Mucosa of rectum (tissue), 2 donors: ENCODE results near the gene NELFA.

Experiments
- H3K27ac ChIP-seq, 2 donors: one replicate each; pipeline ENCODE4 v1.7.0; 2013; ENCODE audit warnings: inconsistent platforms in 2 of 2, low read depth in 2 of 2, low read length in 2 of 2
- H3K27me3 ChIP-seq, 2 donors: one replicate each; pipeline ENCODE4 v1.7.0; 2013; ENCODE audit warnings: low read length in 2 of 2; ENCODE audit not compliant: control insufficient read depth in 2 of 2, insufficient read depth in 2 of 2
- H3K36me3 ChIP-seq, 2 donors: one replicate each; pipeline ENCODE4 v1.7.0; 2013; ENCODE audit warnings: low read length in 2 of 2; ENCODE audit not compliant: control insufficient read depth in 2 of 2, insufficient read depth in 2 of 2
- H3K4me1 ChIP-seq, 2 donors: one replicate each; pipeline ENCODE4 v1.7.0; 2013; ENCODE audit warnings: low read length in 2 of 2, mild to moderate bottlenecking in 1 of 2; ENCODE audit not compliant: control insufficient read depth in 2 of 2, insufficient read depth in 2 of 2
- H3K4me3 ChIP-seq, 2 donors: one replicate each; pipeline ENCODE4 v1.7.0; 2013; ENCODE audit warnings: low read length in 2 of 2
- H3K9ac ChIP-seq, 2 donors: one replicate each; pipeline ENCODE4 v1.7.0; 2013; ENCODE audit warnings: low read length in 2 of 2, low read depth in 1 of 2, mild to moderate bottlenecking in 1 of 2
- H3K9me3 ChIP-seq, 2 donors: one replicate each; pipeline ENCODE4 v1.7.0; 2013; ENCODE audit warnings: low read length in 2 of 2; ENCODE audit not compliant: control insufficient read depth in 2 of 2
- donor health status: healthy.
- donor health status: Normal muscosa, but diverticular disease.

Gene NELFA

GRCh38 chr4:2008921-2009650 is at the start of gene NELFA:
Gene NELFA (minus strand): TSS chr4:2008974. CDS start chr4:2008959, 15 bp downstream.
- Histone ChIP-seq H3K27ac (peak within 1 kb of the TSS; percentile 98), H3K9ac (peak within 1 kb of the TSS; percentile 93 to 98), H3K4me3 (peak within 1 kb of the TSS; percentile 96 to 100), H3K4me1 (peaks cover 3 to 12% of the 10 kb centered on the region in 2 donors), H3K9me3 (no peaks in the 10 kb centered on the region), H3K36me3 (peaks cover 0 to 9% of the 10 kb centered on the region in 2 donors), H3K27me3 (no peaks in the 10 kb centered on the region)

GRCh38 chr4:2057382-2058065 is 48.8 kb upstream of the NELFA start:
- Histone ChIP-seq H3K9me3 (no peaks in the 10 kb centered on the region), H3K9ac (no peak overlapping the region), H3K27me3 (peaks cover 16 to 35% of the 10 kb centered on the region in 2 donors), H3K27ac (no peak overlapping the region), H3K36me3 (no peaks in the 10 kb centered on the region), H3K4me3 (no peak overlapping the region), H3K4me1 (no peaks in the 10 kb centered on the region)

- Histone ChIP-seq H3K9ac (no peak overlapping the region), H3K9me3 (no peaks in the 10 kb centered on the region), H3K4me3 (no peak overlapping the region), H3K36me3 (no peaks in the 10 kb centered on the region), H3K27me3 (peaks cover 12 to 33% of the 10 kb centered on the region in 2 donors), H3K4me1 (no peaks in the 10 kb centered on the region), H3K27ac (no peak overlapping the region)
These were observed 45.4 kb upstream of the NELFA start for GRCh38 chr4:2054217-2054616.

GRCh38 chr4:2051086-2051485 is 42.3 kb upstream of the NELFA start:
- no peak overlapping the region for H3K9ac ChIP-seq
- no peaks in the 10 kb centered on the region for H3K4me1 ChIP-seq
- H3K27me3 ChIP-seq, result peaks cover 14 to 22% of the 10 kb centered on the region in 2 donors
- H3K36me3 ChIP-seq, result no peaks in the 10 kb centered on the region
- H3K27ac ChIP-seq, result no peak overlapping the region
- H3K9me3 ChIP-seq, result no peaks in the 10 kb centered on the region
- no peak overlapping the region for H3K4me3 ChIP-seq

GRCh38 chr4:2049811-2050210 is 41.0 kb upstream of the NELFA start:
- Histone ChIP-seq H3K9me3 (no peaks in the 10 kb centered on the region), H3K9ac (no peak overlapping the region), H3K27ac (no peak overlapping the region), H3K4me3 (no peak overlapping the region), H3K27me3 (peaks cover 14 to 28% of the 10 kb centered on the region in 2 donors), H3K4me1 (no peaks in the 10 kb centered on the region), H3K36me3 (no peaks in the 10 kb centered on the region)

GRCh38 chr4:2049381-2049780 is 40.6 kb upstream of the NELFA start:
- no peaks in the 10 kb centered on the region for H3K36me3 ChIP-seq
- H3K4me3 ChIP-seq, result no peak overlapping the region
- no peak overlapping the region for H3K9ac ChIP-seq
- no peak overlapping the region for H3K27ac ChIP-seq
- H3K27me3 ChIP-seq, result peaks cover 14 to 28% of the 10 kb centered on the region in 2 donors
- no peaks in the 10 kb centered on the region for H3K4me1 ChIP-seq
- H3K9me3 ChIP-seq, result no peaks in the 10 kb centered on the region

GRCh38 chr4:2048831-2049230 is 40.1 kb upstream of the NELFA start:
- Histone ChIP-seq H3K4me1 (no peaks in the 10 kb centered on the region), H3K9me3 (no peaks in the 10 kb centered on the region), H3K27me3 (peaks cover 11 to 24% of the 10 kb centered on the region in 2 donors), H3K9ac (no peak overlapping the region), H3K4me3 (no peak overlapping the region), H3K36me3 (no peaks in the 10 kb centered on the region), H3K27ac (no peak overlapping the region)

- no peak overlapping the region for H3K27ac ChIP-seq
These were observed 39.2 kb upstream of the NELFA start for GRCh38 chr4:2047781-2048581.

GRCh38 chr4:2047031-2047660 is 38.4 kb upstream of the NELFA start:
- peaks cover 11 to 19% of the 10 kb centered on the region in 2 donors for H3K27me3 ChIP-seq
- H3K36me3 ChIP-seq, result no peaks in the 10 kb centered on the region

More at GRCh38 chr4:2047781-2048581, 39.2 kb upstream of the NELFA start:
- H3K4me1 ChIP-seq, result no peaks in the 10 kb centered on the region
- H3K27me3 ChIP-seq, result peaks cover 11 to 24% of the 10 kb centered on the region in 2 donors
- H3K36me3 ChIP-seq, result no peaks in the 10 kb centered on the region
- H3K4me3 ChIP-seq, result no peak overlapping the region
- no peak overlapping the region for H3K9ac ChIP-seq
- no peaks in the 10 kb centered on the region for H3K9me3 ChIP-seq

More at GRCh38 chr4:2047031-2047660, 38.4 kb upstream of the NELFA start:
- Histone ChIP-seq H3K4me1 (no peaks in the 10 kb centered on the region), H3K4me3 (no peak overlapping the region), H3K9me3 (no peaks in the 10 kb centered on the region), H3K9ac (no peak overlapping the region), H3K27ac (no peak overlapping the region)
